ENCODE measurements around the gene CNOT2. TPM values are rescaled to one million over a fixed set of nuclear protein-coding genes. Genes with fewer than 3 reads are reported as not detected.
A peak's percentile ranks its signal among the peaks of the same experiment; 100 is the strongest.

The CNOT2 gene
- total RNA-seq, 1 experiment from 2014 or later, result 162 TPM

GRCh38 chr12:70249903-70250302 is 6.7 kb downstream of the CNOT2 start:
- DNase-seq (ENCODE audit: low spot score), result no peak
- in situ Hi-C loops (cut with HindIII; ENCODE audit: low sequenced_read_pairs), result no loop called here

GRCh38 chr12:70251226-70251625 is 8.0 kb downstream of the CNOT2 start:
- in situ Hi-C loops (cut with HindIII; ENCODE audit: low sequenced_read_pairs), result no loop called here
- DNase-seq (ENCODE audit: low spot score), result no peak

- in situ Hi-C loops (cut with HindIII; ENCODE audit: low sequenced_read_pairs), result no loop called here
- no peak for DNase-seq (ENCODE audit: low spot score)
Observed at GRCh38 chr12:70251661-70252060, 8.4 kb downstream of the CNOT2 start.

- in situ Hi-C loops (cut with HindIII; ENCODE audit: low sequenced_read_pairs), result no loop called here
- DNase-seq (ENCODE audit: low spot score), result no peak
Observed at GRCh38 chr12:70252832-70253231, 9.6 kb downstream of the CNOT2 start.

- DNase-seq (ENCODE audit: low spot score), result no peak
- in situ Hi-C loops (cut with HindIII; ENCODE audit: low sequenced_read_pairs), result no loop called here
Observed at GRCh38 chr12:70254225-70254624, 11.0 kb downstream of the CNOT2 start.

- DNase-seq (ENCODE audit: low spot score), result no peak
- in situ Hi-C loops (cut with HindIII; ENCODE audit: low sequenced_read_pairs), result no loop called here
Observed at GRCh38 chr12:70254846-70255245, 11.6 kb downstream of the CNOT2 start.

GRCh38 chr12:70255311-70255710 is 12.1 kb downstream of the CNOT2 start:
- in situ Hi-C loops (cut with HindIII; ENCODE audit: low sequenced_read_pairs), result no loop called here
- peak; percentile 37 for DNase-seq (ENCODE audit: low spot score)

- in situ Hi-C loops (cut with HindIII; ENCODE audit: low sequenced_read_pairs), result no loop called here
- no peak for DNase-seq (ENCODE audit: low spot score)
Observed at GRCh38 chr12:70258605-70259403, 15.6 kb downstream of the CNOT2 start.

- in situ Hi-C loops (cut with HindIII; ENCODE audit: low sequenced_read_pairs), result no loop called here
- DNase-seq (ENCODE audit: low spot score), result no peak
Observed at GRCh38 chr12:70260646-70261045, 17.4 kb downstream of the CNOT2 start.

GRCh38 chr12:70264067-70264867 is 21.0 kb downstream of the CNOT2 start:
- no peak for DNase-seq (ENCODE audit: low spot score)
- in situ Hi-C loops (cut with HindIII; ENCODE audit: low sequenced_read_pairs), result no loop called here

GRCh38 chr12:70265132-70265531 is 21.9 kb downstream of the CNOT2 start:
- in situ Hi-C loops (cut with HindIII; ENCODE audit: low sequenced_read_pairs), result no loop called here
- no peak for DNase-seq (ENCODE audit: low spot score)

- no peak for DNase-seq (ENCODE audit: low spot score)
- in situ Hi-C loops (cut with HindIII; ENCODE audit: low sequenced_read_pairs), result no loop called here
Observed at GRCh38 chr12:70267550-70267949, 24.3 kb downstream of the CNOT2 start.

- in situ Hi-C loops (cut with HindIII; ENCODE audit: low sequenced_read_pairs), result no loop called here
- DNase-seq (ENCODE audit: low spot score), result no peak
Observed at GRCh38 chr12:70268972-70269371, 25.7 kb downstream of the CNOT2 start.

GRCh38 chr12:70270108-70270507 is 26.9 kb downstream of the CNOT2 start:
- in situ Hi-C loops (cut with HindIII; ENCODE audit: low sequenced_read_pairs), result no loop called here
- no peak for DNase-seq (ENCODE audit: low spot score)

GRCh38 chr12:70271025-70271424 is 27.8 kb downstream of the CNOT2 start:
- in situ Hi-C loops (cut with HindIII; ENCODE audit: low sequenced_read_pairs), result no loop called here
- no peak for DNase-seq (ENCODE audit: low spot score)

GRCh38 chr12:70272510-70272909 is 29.3 kb downstream of the CNOT2 start:
- no peak for DNase-seq (ENCODE audit: low spot score)
- in situ Hi-C loops (cut with HindIII; ENCODE audit: low sequenced_read_pairs), result no loop called here

- in situ Hi-C loops (cut with HindIII; ENCODE audit: low sequenced_read_pairs), result no loop called here
Observed at GRCh38 chr12:70275045-70275444, 31.8 kb downstream of the CNOT2 start.

GRCh38 chr12:70277973-70278372 is 34.7 kb downstream of the CNOT2 start:
- DNase-seq (ENCODE audit: low spot score), result no peak
- in situ Hi-C loops (cut with HindIII; ENCODE audit: low sequenced_read_pairs), result no loop called here

More at GRCh38 chr12:70275045-70275444, 31.8 kb downstream of the CNOT2 start:
- DNase-seq (ENCODE audit: low spot score), result no peak

GRCh38 chr12:70278945-70279344 is 35.7 kb downstream of the CNOT2 start:
- in situ Hi-C loops (cut with HindIII; ENCODE audit: low sequenced_read_pairs), result no loop called here
- DNase-seq (ENCODE audit: low spot score), result no peak

- in situ Hi-C loops (cut with HindIII; ENCODE audit: low sequenced_read_pairs), result no loop called here
- DNase-seq (ENCODE audit: low spot score), result no peak
Observed at GRCh38 chr12:70283232-70283631, 40.0 kb downstream of the CNOT2 start.

Measured in G401 (cell line).